Fibroblast of lung (primary cell): ENCODE data around the gene WWOX.

Experiments
- EZH2 ChIP-seq: IDR thresholded peaks from 2 replicates; pipeline ENCODE4 v1.5.1; 2012; ENCODE audit warnings: low read length, control low read depth, mild to moderate bottlenecking; ENCODE audit errors: missing control alignments
- TF ChIP-seq, protein P1 (sequence below), 2 donors: IDR thresholded peaks in 1 of 2; conservative IDR thresholded peaks in 1 of 2; 1 replicate in 1 of 2; 2 replicates in 1 of 2; pipeline ENCODE4 v1.5.1; 2011 to 2012; ENCODE audit warnings: low read length in 2 of 2, control low read depth in 1 of 2, inconsistent platforms in 1 of 2, low read depth in 1 of 2, mild to moderate bottlenecking in 1 of 2

DNA sequence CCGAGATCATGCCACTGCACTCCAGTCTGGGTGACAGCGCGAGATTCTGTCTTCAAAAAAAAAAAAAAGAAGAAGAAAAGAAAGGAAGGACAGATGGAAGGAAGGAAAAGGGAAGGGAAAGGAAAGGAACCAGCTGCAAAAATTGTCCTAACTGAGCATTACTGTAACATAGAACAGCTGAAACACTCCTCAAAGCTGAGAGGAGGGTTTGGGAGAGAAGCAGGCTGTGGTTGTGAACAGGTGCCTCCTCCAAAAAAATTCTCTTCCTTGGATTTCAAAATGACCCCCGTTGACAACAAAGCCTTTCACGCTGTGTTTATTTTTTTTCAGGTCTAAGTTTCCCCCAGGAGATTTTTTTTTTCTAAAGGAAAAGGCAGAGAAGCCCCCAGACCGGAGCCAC lies 541.4 kb downstream of the WWOX start:
- TF ChIP-seq, protein P1, sequence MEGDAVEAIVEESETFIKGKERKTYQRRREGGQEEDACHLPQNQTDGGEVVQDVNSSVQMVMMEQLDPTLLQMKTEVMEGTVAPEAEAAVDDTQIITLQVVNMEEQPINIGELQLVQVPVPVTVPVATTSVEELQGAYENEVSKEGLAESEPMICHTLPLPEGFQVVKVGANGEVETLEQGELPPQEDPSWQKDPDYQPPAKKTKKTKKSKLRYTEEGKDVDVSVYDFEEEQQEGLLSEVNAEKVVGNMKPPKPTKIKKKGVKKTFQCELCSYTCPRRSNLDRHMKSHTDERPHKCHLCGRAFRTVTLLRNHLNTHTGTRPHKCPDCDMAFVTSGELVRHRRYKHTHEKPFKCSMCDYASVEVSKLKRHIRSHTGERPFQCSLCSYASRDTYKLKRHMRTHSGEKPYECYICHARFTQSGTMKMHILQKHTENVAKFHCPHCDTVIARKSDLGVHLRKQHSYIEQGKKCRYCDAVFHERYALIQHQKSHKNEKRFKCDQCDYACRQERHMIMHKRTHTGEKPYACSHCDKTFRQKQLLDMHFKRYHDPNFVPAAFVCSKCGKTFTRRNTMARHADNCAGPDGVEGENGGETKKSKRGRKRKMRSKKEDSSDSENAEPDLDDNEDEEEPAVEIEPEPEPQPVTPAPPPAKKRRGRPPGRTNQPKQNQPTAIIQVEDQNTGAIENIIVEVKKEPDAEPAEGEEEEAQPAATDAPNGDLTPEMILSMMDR (conservative IDR thresholded peaks at IDR 0.05 in 1 of 2, IDR thresholded peaks at IDR 0.05 in 1 of 2; ENCODE audit: low read depth in 1 of 2, low read length in 2 of 2) = no peak
- TF ChIP-seq EZH2 = no peak
